WTC11 (cell line): ENCODE data around the gene CLPTM1. TPM values are rescaled to one million over a fixed set of nuclear protein-coding genes. Genes with fewer than 3 reads are reported as not detected.

Experiments used
- CBFB ChIP-seq: sonication (generic); formaldehyde crosslinking; IDR thresholded peaks from 2 replicates; pipeline ENCODE4 v1.8.1; 2022; ENCODE audit warnings: mild to moderate bottlenecking, low read depth, missing genetic modification reagents
- GABPB1 ChIP-seq: sonication (generic); formaldehyde crosslinking; IDR thresholded peaks from 2 replicates; pipeline ENCODE4 v1.8.1; 2023; ENCODE audit warnings: mild to moderate bottlenecking, missing genetic modification reagents
- JUN ChIP-seq: sonication (generic); formaldehyde crosslinking; IDR thresholded peaks from 2 replicates; pipeline ENCODE4 v1.8.0; 2023; ENCODE audit warnings: mild to moderate bottlenecking, missing genetic modification reagents
- NFATC4 ChIP-seq: fragments of 250-450 bp; sonication (Bioruptor Pico); IDR thresholded peaks from 2 replicates; pipeline ENCODE4 v1.9.0; 2021; ENCODE audit warnings: mild to moderate bottlenecking
- NFYB ChIP-seq: sonication (generic); formaldehyde crosslinking; conservative IDR thresholded peaks from 2 replicates; pipeline ENCODE4 v1.8.0; 2022; ENCODE audit warnings: low read depth, missing genetic modification reagents
- NR2C2 ChIP-seq: sonication (generic); formaldehyde crosslinking; IDR thresholded peaks from 2 replicates; pipeline ENCODE4 v1.8.0; 2022; ENCODE audit warnings: mild to moderate bottlenecking, missing genetic modification reagents
- NR3C1 ChIP-seq: sonication (generic); formaldehyde crosslinking; conservative IDR thresholded peaks from 2 replicates; pipeline ENCODE4 v1.8.1; 2023; ENCODE audit warnings: low read depth, mild to moderate bottlenecking, missing genetic modification reagents
- OVOL2 ChIP-seq: fragments of 250-450 bp; sonication (Bioruptor Pico); IDR thresholded peaks from 2 replicates; pipeline ENCODE4 v1.9.0; 2021; ENCODE audit warnings: mild to moderate bottlenecking, borderline replicate concordance
- SMAD4 ChIP-seq: sonication (generic); formaldehyde crosslinking; IDR thresholded peaks from 2 replicates; pipeline ENCODE4 v1.8.0; 2022; ENCODE audit warnings: mild to moderate bottlenecking, missing genetic modification reagents
- SP1 ChIP-seq: sonication (generic); formaldehyde crosslinking; conservative IDR thresholded peaks from 2 replicates; pipeline ENCODE4 v1.8.1; 2022; ENCODE audit warnings: missing genetic modification reagents
- TEAD1 ChIP-seq: sonication (generic); formaldehyde crosslinking; IDR thresholded peaks from 2 replicates; pipeline ENCODE4 v1.8.0; 2022; ENCODE audit warnings: mild to moderate bottlenecking, missing genetic modification reagents
- TEAD4 ChIP-seq: sonication (generic); formaldehyde crosslinking; IDR thresholded peaks from 2 replicates; pipeline ENCODE4 v1.8.0; 2022; ENCODE audit warnings: mild to moderate bottlenecking, missing genetic modification reagents
- ZNF416 ChIP-seq: fragments of 250-450 bp; sonication (Bioruptor Pico); IDR thresholded peaks from 2 replicates; pipeline ENCODE4 v1.9.0; 2021; ENCODE audit warnings: mild to moderate bottlenecking, inconsistent platforms
- total RNA-seq: library from RNA; stranded (reverse); gene quantifications from 3 replicates; pipeline ENCODE4 v1.2.3, GENCODE V29; 2021
- TF ChIP-seq, protein P1 (sequence below): fragments of 250-450 bp; sonication (Bioruptor Pico); conservative IDR thresholded peaks from 2 replicates; pipeline ENCODE4 v1.9.0; 2021; ENCODE audit warnings: mild to moderate bottlenecking
- TF ChIP-seq, protein P2 (sequence below): sonication (generic); formaldehyde crosslinking; IDR thresholded peaks from 2 replicates; pipeline ENCODE4 v1.8.1; 2023; ENCODE audit warnings: mild to moderate bottlenecking, missing genetic modification reagents
- TF ChIP-seq, protein P3 (sequence below): sonication (generic); formaldehyde crosslinking; conservative IDR thresholded peaks from 2 replicates; pipeline ENCODE4 v1.8.1; 2022; ENCODE audit warnings: mild to moderate bottlenecking, missing genetic modification reagents
- TF ChIP-seq, protein P4 (sequence below): sonication (generic); formaldehyde crosslinking; IDR thresholded peaks from 2 replicates; pipeline ENCODE4 v1.8.1; 2023; ENCODE audit warnings: mild to moderate bottlenecking, missing genetic modification reagents
- TF ChIP-seq, protein P5 (sequence below): sonication (generic); formaldehyde crosslinking; IDR thresholded peaks from 2 replicates; pipeline ENCODE4 v1.8.1; 2023; ENCODE audit warnings: mild to moderate bottlenecking, missing genetic modification reagents, moderate library complexity
- TF ChIP-seq, protein P6 (sequence below): sonication (generic); formaldehyde crosslinking; IDR thresholded peaks from 2 replicates; pipeline ENCODE4 v1.8.0; 2022; ENCODE audit warnings: mild to moderate bottlenecking, missing genetic modification reagents
- TF ChIP-seq, protein P7 (sequence below): fragments of 250-450 bp; sonication (Bioruptor Pico); IDR thresholded peaks from 2 replicates; pipeline ENCODE4 v1.8.0; 2021; ENCODE audit warnings: mild to moderate bottlenecking
- TF ChIP-seq, protein P8 (sequence below): fragments of 250-450 bp; sonication (Bioruptor Pico); IDR thresholded peaks from 2 replicates; pipeline ENCODE4 v1.9.0; 2021; ENCODE audit warnings: mild to moderate bottlenecking, borderline replicate concordance
- TF ChIP-seq, protein P9 (sequence below): fragments of 200-600 bp; IDR thresholded peaks from 2 replicates; pipeline ENCODE4 v1.8.0; 2022; ENCODE audit warnings: antibody characterized with exemption
- TF ChIP-seq, protein P10 (sequence below): sonication (generic); formaldehyde crosslinking; IDR thresholded peaks from 2 replicates; pipeline ENCODE4 v1.8.0; 2023; ENCODE audit warnings: missing genetic modification reagents

The CLPTM1 gene
- total RNA-seq, 1 experiment from 2014 or later, result 85.6 TPM

DNA sequence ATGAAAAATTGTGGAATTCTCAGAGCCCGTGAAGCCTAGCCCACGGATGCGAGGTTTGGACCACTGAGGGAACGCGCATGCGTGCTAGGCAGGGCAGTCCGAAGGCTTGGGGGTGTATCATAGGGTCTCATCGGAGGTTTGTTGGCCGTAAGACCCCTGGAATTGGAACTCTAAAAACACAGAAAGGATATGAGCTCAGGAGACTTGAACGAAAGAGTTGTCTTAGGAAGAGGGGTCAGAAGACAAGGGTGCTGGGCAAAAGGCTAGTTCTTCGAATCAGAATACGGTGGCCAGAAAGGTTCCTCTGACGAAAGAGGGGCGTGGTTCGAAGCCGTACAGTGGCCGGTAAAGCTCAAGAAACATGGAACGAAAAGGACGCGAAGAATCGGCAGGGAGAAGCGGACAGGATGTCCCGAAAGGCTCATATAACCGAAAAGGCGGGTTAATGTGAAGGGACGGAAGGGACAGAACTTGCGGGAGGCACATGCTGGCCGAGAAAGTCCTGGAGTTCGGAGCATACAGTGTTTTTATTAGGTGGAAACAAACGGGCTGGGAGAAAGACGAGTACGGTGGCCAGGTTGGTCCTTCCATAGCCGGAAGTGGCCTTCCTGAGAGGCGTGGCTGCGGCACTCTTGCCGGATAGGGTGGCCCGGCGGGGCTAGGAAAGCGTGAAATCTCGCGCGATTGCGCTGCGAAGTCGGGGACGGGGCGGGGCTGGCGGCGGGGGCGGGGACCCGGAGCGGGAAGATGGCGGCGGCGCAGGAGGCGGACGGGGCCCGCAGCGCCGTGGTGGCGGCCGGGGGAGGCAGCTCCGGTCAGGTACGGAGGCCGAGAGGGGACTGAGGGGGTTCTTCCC lies at the start of gene CLPTM1 (continued):
- TF ChIP-seq, protein P1, sequence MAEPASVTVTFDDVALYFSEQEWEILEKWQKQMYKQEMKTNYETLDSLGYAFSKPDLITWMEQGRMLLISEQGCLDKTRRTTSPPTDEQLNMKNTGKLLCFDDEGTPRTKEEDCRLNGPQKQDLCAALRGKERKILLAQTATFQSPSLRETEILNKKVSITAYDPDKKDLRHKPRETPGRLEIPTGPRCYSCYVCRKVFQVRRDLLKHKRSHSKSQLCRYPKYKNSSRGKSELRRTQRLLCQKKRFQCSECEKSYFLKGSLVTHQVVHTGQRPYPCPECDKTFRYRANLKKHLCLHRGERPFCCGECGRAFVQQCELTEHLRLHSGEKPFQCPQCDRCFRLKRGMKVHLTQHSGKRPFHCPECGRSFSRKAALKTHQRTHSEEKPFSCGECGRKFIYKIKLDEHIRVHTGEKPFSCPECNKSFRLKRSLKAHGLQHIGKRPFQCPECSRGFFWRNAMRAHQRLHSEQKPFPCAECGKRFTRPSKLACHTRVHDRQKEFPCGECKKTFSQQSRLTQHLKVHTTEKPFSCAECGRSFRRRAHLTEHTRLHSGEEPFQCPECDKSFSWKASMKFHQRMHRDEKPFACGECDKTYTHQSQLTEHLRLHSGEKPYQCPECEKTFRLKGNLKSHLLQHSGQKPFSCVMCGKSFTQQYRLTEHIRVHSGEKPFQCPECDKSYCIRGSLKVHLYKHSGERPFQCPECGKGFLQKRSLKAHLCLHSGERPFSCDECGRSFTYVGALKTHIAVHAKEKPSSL, result no peak
- no peak for TF ChIP-seq TEAD4 (CRISPR knock-in tag)
- TF ChIP-seq ZNF416 (CRISPR knock-in tag), result no peak
- TF ChIP-seq, protein P2, sequence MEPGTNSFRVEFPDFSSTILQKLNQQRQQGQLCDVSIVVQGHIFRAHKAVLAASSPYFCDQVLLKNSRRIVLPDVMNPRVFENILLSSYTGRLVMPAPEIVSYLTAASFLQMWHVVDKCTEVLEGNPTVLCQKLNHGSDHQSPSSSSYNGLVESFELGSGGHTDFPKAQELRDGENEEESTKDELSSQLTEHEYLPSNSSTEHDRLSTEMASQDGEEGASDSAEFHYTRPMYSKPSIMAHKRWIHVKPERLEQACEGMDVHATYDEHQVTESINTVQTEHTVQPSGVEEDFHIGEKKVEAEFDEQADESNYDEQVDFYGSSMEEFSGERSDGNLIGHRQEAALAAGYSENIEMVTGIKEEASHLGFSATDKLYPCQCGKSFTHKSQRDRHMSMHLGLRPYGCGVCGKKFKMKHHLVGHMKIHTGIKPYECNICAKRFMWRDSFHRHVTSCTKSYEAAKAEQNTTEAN (CRISPR knock-in tag), result no peak; the same call in 1 of the 2 replicates
- TF ChIP-seq NFYB (CRISPR knock-in tag), result peak; percentile 56
- peak; percentile 69 for TF ChIP-seq GABPB1 (CRISPR knock-in tag)
- TF ChIP-seq, protein P3, sequence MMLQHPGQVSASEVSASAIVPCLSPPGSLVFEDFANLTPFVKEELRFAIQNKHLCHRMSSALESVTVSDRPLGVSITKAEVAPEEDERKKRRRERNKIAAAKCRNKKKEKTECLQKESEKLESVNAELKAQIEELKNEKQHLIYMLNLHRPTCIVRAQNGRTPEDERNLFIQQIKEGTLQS (CRISPR knock-in tag), result no peak
- TF ChIP-seq, protein P4, sequence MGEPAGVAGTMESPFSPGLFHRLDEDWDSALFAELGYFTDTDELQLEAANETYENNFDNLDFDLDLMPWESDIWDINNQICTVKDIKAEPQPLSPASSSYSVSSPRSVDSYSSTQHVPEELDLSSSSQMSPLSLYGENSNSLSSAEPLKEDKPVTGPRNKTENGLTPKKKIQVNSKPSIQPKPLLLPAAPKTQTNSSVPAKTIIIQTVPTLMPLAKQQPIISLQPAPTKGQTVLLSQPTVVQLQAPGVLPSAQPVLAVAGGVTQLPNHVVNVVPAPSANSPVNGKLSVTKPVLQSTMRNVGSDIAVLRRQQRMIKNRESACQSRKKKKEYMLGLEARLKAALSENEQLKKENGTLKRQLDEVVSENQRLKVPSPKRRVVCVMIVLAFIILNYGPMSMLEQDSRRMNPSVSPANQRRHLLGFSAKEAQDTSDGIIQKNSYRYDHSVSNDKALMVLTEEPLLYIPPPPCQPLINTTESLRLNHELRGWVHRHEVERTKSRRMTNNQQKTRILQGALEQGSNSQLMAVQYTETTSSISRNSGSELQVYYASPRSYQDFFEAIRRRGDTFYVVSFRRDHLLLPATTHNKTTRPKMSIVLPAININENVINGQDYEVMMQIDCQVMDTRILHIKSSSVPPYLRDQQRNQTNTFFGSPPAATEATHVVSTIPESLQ, result no peak
- TF ChIP-seq, protein P5, sequence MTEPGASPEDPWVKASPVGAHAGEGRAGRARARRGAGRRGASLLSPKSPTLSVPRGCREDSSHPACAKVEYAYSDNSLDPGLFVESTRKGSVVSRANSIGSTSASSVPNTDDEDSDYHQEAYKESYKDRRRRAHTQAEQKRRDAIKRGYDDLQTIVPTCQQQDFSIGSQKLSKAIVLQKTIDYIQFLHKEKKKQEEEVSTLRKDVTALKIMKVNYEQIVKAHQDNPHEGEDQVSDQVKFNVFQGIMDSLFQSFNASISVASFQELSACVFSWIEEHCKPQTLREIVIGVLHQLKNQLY (CRISPR knock-in tag), result no peak
- TF ChIP-seq, protein P6, sequence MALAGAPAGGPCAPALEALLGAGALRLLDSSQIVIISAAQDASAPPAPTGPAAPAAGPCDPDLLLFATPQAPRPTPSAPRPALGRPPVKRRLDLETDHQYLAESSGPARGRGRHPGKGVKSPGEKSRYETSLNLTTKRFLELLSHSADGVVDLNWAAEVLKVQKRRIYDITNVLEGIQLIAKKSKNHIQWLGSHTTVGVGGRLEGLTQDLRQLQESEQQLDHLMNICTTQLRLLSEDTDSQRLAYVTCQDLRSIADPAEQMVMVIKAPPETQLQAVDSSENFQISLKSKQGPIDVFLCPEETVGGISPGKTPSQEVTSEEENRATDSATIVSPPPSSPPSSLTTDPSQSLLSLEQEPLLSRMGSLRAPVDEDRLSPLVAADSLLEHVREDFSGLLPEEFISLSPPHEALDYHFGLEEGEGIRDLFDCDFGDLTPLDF (CRISPR knock-in tag), result no peak
- TF ChIP-seq JUN (CRISPR knock-in tag), result no peak
- no peak for TF ChIP-seq NR2C2
- TF ChIP-seq, protein P7, sequence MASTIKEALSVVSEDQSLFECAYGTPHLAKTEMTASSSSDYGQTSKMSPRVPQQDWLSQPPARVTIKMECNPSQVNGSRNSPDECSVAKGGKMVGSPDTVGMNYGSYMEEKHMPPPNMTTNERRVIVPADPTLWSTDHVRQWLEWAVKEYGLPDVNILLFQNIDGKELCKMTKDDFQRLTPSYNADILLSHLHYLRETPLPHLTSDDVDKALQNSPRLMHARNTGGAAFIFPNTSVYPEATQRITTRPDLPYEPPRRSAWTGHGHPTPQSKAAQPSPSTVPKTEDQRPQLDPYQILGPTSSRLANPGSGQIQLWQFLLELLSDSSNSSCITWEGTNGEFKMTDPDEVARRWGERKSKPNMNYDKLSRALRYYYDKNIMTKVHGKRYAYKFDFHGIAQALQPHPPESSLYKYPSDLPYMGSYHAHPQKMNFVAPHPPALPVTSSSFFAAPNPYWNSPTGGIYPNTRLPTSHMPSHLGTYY, result no peak
- TF ChIP-seq, protein P8, sequence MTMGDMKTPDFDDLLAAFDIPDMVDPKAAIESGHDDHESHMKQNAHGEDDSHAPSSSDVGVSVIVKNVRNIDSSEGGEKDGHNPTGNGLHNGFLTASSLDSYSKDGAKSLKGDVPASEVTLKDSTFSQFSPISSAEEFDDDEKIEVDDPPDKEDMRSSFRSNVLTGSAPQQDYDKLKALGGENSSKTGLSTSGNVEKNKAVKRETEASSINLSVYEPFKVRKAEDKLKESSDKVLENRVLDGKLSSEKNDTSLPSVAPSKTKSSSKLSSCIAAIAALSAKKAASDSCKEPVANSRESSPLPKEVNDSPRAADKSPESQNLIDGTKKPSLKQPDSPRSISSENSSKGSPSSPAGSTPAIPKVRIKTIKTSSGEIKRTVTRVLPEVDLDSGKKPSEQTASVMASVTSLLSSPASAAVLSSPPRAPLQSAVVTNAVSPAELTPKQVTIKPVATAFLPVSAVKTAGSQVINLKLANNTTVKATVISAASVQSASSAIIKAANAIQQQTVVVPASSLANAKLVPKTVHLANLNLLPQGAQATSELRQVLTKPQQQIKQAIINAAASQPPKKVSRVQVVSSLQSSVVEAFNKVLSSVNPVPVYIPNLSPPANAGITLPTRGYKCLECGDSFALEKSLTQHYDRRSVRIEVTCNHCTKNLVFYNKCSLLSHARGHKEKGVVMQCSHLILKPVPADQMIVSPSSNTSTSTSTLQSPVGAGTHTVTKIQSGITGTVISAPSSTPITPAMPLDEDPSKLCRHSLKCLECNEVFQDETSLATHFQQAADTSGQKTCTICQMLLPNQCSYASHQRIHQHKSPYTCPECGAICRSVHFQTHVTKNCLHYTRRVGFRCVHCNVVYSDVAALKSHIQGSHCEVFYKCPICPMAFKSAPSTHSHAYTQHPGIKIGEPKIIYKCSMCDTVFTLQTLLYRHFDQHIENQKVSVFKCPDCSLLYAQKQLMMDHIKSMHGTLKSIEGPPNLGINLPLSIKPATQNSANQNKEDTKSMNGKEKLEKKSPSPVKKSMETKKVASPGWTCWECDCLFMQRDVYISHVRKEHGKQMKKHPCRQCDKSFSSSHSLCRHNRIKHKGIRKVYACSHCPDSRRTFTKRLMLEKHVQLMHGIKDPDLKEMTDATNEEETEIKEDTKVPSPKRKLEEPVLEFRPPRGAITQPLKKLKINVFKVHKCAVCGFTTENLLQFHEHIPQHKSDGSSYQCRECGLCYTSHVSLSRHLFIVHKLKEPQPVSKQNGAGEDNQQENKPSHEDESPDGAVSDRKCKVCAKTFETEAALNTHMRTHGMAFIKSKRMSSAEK (CRISPR knock-in tag), result no peak
- no peak for TF ChIP-seq SMAD4
- no peak for TF ChIP-seq NR3C1 (CRISPR knock-in tag)
- no peak for TF ChIP-seq OVOL2 (CRISPR knock-in tag)
- TF ChIP-seq, protein P9, sequence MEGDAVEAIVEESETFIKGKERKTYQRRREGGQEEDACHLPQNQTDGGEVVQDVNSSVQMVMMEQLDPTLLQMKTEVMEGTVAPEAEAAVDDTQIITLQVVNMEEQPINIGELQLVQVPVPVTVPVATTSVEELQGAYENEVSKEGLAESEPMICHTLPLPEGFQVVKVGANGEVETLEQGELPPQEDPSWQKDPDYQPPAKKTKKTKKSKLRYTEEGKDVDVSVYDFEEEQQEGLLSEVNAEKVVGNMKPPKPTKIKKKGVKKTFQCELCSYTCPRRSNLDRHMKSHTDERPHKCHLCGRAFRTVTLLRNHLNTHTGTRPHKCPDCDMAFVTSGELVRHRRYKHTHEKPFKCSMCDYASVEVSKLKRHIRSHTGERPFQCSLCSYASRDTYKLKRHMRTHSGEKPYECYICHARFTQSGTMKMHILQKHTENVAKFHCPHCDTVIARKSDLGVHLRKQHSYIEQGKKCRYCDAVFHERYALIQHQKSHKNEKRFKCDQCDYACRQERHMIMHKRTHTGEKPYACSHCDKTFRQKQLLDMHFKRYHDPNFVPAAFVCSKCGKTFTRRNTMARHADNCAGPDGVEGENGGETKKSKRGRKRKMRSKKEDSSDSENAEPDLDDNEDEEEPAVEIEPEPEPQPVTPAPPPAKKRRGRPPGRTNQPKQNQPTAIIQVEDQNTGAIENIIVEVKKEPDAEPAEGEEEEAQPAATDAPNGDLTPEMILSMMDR, result no peak
- no peak for TF ChIP-seq CBFB (CRISPR knock-in tag)
- no peak for TF ChIP-seq NFATC4
- TF ChIP-seq, protein P10, sequence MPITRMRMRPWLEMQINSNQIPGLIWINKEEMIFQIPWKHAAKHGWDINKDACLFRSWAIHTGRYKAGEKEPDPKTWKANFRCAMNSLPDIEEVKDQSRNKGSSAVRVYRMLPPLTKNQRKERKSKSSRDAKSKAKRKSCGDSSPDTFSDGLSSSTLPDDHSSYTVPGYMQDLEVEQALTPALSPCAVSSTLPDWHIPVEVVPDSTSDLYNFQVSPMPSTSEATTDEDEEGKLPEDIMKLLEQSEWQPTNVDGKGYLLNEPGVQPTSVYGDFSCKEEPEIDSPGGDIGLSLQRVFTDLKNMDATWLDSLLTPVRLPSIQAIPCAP (CRISPR knock-in tag), result no peak
- peak; percentile 88 for TF ChIP-seq SP1
- TF ChIP-seq TEAD1, result no peak
